Fibroblast of skin of left biceps (primary cell): ENCODE data around the gene NAT8L.

Experiments
- DNase-seq, 2 experiments: peaks; one replicate each; pipeline ENCODE4 v3.0.0-alpha.2; 2013; ENCODE audit warnings: low read depth in 2 of 2

Gene NAT8L

DNA sequence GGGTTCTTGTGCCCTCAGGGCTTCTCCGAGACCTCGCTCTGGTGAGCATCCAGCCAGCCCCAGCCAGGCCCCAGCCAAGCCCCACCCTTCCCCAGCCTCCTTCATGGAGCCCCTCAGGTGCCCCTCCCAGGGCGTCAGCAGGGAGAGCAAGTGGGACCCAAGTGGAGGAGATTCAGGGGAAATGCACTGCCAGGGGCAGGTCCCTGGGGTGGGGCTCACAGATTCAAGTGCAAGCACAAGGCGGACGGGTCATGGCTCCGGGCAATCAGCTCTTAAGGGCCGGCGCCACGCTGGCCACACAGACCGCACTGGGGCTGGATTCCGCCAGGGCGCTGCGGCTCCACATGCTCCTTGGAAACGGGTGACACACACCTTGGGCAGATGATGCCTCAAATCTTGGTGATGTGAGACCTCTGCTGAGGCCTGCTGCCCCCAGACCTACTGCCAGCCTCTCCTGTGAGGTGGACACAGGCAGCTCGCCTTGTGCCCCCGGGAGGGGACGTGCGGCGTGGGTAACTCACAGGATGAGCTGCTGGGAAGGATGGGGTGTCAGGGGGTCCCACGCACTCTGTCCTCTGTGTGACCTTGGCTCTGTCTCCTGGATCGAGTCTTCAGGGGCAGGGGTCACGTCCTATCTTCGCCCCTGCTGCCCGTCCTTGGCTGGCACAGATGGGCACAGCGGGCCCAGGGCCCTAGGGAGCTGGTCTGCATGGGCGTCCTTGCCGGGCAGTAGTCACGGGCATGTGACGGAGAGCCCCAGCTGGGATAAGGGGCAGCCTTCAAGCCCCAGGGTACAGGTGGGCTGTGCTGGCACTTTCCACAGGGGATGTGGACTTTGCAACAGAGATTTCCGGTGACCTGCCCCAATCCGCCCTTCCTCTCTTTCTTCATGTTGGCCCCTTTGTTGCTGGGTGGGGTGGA is 17.1 kb downstream of the NAT8L start:
- DNase-seq = no peak

DNA sequence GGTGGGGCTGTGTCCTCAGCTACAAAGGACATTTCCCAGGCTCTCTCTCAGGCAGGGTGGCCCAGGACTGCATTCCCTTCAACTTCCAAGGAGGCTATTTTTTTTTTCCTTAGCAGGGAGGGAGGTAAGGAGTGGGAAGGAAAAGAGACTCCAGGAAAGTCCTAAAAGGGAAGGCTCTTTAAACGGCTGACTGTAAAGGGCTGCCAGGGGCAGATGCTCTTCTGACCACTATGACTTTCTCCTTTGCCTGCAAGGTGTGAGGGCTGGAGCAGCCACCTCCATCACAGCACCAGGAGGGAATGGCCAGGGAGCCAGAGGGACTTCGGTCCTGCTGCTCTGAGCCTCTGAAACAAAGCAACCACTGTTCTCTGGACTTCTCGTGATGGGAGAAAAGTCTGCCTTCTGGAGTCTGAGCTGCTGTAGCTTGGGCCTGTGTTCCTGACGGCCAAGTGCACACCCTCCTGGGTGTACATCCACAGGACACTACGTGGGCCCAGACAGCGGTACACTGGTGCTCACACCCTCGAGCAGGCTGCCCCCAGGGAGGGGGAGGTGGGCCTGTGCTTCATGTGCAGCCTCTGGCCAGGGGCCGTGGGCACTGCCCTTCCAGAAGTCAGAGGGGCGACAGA is 17.9 kb downstream of the NAT8L start:
- DNase-seq = no peak

DNA sequence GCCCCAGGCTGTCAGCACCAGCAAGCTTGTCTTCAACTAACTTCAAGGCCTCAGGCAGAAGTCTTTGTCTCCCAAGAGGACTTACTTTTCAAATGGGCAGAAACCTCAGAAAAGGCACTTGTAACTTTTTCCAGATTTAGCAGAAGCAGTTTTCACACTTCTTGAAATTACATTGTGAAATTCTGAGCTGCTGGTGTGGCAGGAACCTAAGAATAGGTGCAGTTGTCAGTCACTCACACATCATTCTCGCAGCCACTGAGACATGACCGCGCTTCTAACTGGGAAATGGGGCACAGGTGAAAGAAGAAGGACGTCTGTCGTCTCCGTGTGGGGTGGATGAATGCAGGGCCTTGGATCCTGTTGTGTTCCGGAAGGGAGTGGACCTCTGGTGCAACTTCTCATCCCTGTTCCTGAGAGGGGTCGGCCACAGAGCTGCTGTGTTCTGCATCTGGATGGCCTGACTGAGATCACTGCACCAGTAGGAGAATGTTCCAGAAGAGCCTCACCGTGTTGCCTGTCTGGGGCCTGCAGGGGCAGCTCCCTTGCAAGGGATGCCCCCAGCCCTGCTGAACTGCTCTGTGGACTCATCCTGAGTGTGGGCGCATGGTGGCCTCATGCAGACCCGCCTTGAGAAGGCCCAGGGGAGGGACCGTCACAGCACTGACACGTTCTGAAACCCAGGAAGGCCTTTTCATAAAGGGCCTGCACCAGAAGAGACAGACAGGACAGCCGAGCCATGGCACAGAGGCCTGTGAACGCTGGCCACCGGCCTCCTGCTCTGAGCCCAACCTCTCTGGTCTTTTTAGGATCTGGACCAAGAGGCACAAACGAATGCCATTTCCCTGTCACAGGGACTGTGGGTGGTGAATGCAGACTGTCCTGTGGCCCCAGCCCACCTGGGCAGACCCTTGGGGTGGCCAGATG is 18.7 kb downstream of the NAT8L start:
- DNase-seq = no peak

DNA sequence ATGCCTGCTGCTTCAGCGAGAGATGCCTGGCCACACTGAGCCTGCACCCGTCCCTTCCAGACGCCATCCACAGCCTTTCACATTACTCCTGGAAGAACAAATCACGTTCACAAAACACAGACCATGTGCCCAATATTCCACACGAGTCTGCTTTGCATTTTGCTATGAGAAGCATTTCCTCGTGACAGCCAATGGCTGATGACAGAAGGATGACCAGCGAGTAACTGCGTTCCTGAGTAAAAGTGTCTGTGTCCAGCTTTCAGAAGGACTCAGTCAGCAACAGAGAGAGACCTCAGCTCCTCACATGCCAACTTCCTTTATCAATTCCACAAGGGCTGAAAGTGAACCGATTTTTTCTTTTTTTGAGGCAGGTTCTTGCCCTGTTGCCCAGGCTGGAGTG is 19.5 kb downstream of the NAT8L start:
- DNase-seq = no peak

DNA sequence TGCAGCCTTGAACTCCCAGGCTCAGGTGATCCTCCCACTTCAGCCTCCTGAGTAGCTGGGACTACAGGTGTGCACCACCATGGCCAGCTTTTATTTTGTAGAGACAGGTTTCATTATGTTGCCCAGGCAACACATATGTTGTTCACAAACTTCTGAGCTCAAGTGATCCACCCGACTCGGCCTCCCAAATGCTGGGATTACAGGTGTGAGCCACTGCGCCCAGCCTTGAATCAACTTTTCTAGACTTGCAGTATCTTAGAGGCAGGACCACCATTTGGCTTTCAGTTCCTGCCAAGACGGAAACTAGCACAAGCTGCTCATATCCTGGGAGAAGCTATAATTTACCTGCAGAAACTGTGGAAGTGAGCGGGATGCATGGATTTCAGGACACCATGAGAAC is 19.9 kb downstream of the NAT8L start:
- no peak for DNase-seq

DNA sequence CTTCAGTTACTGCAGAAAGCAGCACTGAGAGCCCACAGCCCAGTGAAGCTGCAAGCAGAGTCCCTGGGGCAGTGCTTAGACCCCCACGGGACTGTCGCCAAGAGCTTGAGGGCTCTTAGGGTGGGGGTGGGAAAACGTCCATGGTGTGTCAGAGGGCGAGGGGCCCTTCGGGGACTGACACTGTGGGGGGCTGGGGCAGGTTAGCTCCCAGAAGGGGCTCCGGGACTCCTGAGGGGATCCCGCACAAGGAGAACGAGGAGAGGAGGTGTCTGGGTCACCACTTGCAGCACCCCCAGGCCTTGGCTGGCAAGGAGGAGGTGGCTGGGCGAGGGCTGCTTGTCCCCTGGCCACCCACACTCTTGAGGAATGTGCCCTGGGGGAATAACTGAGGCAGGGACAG is 20.8 kb downstream of the NAT8L start:
- no peak for DNase-seq

DNA sequence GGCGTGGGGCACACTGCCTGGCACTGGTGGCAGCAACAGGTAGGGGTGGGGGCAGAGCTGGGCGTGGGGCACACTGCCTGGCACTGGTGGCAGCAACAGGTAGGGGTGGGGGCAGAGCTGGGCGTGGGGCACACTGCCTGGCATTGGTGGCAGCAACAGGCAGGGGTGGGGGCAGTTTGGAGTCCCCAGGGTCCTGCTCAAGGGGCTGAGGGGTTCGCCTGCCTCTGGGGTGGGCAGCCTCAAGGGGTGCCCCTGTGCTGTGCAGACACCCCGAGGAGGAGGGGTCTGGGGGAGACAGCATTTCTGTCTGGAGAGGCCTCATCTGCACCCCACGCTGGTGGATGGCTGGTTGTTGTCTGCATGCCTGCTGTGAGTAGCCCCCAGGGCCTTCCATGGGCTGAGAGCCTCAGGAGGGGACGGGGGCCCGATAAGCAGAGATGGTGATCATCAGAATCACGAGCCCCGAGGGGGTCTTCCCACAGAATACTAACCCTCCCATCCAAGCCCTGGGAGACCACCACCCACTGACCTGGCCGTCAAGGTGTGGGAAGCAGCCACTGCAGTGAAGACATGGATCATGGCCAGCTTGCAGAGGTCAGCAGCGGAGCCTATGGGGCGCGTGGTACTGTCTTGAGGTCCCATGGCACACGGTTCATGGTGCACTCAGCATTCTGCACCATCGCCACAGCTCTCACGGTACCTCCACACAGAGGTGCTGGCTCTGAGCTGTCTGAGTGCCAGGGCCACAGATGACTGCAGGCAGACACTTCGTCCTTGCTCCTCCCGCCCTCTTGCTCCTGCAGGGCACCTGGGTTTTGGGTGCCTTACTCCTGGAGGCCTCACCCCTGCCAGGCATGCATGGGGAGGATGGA is 21.5 kb downstream of the NAT8L start:
- DNase-seq = no peak

DNA sequence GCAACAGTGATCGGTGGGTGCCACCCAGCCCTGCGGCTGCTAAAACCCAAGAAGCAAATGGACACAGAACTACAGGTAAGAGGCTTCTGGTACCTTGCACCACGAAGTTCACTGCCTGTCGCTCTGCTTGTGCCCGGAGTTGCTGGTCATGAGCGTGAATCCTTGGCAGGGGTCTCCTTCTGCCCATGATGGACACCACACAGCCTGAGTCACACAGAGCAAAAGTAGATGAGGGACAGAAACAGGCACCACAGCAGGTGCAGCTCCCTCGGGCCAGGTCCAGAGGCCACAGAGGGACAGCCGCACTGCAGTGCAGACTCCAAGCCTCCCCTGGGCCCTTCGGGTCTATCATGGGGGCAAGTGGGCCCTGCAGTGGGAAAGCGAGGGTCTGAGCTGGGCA is 22.4 kb downstream of the NAT8L start:
- DNase-seq = no peak

DNA sequence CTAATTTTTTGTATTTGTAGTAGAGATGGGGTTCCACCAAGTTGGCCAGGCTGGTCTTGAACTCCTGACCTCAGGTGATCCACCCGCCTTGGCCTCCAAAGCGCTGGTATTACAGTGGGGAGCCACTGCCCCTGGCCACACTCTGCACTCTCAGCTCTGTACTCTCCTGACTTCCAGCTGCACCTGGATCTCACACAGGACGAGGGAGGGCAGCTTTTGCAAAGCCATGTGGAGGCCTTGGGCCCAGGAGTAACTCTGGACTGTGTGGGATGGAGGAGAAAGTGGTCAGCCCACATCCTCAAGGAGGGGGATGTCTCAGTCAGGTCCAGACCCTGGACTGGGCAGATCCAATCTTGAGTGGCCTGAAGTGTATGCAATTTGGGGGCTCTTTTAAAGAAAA is 23.0 kb downstream of the NAT8L start:
- DNase-seq = no peak

DNA sequence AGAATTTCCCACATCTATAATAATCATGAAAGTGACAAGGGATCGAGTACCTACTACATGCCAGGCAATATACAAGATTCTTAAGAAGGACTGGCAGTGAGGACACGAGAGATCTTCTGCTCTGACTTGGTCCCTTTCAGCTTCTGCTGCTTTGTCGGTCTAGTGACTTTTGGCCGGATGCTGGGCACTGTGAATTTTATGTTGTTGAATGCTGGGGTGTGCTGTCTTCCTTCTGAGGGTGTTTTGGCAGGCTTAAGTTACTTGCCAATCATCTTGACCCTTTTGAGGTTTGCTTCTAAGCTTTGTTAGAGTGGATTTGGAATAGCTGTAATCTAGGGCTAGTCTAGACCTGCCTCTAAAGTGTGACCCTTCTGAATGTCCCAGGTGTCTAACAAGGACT is 23.5 kb downstream of the NAT8L start:
- no peak for DNase-seq

DNA sequence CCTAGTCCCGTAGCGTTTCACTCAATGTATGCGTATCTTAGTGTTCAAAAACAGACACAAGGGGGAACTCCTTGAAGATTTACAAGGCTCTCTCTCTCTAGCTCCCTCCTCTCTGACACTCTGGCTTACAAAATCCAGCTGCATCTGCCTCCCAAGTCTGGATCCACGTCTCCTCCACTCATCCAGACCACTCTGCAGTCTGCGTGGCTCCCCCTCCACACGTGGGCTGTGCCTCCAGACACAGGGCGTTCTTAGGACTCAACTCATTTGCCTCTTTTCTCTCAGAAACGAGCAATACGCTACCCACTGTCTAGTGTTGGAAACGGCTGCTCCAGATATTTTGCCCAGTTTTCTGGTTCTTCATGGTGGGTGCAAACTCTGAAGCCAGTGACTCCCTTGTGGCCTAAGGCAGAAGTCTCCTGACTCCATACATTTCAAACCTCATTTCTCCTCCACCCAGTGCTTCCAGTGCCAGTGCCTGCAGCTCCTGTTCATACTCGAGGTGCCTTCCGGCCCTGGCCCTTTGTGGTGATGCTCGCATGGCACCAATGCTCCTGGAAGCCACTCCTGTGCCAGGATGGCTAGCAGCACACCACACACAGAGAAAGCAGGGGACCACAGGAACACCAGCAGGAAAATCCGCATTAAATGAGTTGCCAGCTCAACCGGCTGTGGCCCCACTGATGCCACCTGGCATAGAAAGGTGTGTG is 24.1 kb downstream of the NAT8L start:
- no peak for DNase-seq

DNA sequence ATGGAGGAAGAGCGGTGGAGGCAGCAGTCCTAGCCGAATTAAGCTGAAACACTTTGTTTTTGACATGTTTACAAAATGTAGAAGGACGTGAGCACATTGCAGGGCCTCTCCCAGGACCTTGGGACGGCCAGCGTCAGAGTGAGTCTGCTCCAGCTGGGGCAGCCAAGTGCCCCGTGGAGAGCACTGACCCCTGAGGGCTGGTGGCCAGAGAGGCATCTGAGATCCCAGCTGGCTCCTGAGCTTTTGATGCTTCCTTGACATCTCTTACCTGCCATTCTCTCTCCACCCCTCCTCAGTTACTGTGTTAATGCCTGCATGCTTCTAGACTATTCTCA is 24.7 kb downstream of the NAT8L start:
- DNase-seq = no peak

DNA sequence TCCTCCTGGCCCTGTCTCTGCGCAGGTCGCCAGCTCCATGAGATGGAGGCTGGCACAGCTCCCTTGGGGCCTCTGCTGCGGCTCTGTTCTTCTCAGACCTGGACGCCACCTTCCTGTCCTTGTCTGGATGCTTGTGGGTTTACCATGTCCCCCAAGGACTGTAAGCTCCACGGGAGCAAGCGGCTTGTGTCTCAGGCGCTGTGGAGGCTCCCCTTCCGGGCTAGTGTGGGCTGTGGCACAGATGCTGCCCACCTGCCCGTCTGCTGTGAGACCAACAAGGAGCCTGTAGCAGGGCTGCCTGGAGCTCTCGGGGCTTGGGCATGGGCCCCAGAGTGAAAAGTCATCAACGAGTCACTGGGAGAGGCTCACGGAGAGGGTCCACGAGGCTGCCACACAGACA is 25.2 kb downstream of the NAT8L start:
- no peak for DNase-seq

DNA sequence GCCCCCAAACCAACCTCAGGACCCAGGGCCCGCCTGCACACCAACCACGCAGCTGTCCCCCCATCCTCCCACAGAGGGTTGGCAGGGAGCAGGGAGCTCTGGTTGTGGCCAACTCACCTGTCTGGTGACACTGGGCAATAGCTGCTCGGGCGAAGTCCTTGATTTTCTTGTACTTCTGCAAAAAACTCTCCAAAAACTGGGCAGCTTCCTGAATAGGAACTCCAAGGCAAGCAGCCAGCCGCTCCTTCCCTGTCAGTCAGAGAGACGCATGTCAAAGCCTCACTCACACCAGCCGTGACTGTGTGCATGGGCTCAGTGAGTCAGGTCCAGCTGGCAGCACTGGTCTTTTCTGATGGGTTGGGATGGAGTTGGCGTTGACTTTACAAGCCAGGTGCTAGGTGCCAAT is 26.4 kb downstream of the NAT8L start:
- no peak for DNase-seq

DNA sequence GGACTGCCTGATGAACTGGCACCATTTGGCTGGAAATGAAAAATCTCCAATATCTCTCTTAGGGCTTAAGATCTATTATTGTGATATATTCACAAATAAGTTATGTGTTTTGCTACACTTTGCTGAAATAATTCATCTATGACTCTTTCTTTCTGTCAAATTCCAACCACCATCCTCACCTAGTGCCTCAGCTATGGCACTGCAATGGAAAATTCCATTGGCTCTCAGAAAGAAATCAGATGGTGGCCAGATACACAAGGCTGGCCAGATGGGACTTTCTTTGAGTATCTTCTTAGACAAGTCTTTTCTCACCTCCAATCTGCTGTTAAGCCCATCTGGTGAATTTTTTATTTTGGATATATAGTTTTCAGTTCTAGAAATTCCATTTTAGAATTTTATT is 28.0 kb downstream of the NAT8L start:
- no peak for DNase-seq

DNA sequence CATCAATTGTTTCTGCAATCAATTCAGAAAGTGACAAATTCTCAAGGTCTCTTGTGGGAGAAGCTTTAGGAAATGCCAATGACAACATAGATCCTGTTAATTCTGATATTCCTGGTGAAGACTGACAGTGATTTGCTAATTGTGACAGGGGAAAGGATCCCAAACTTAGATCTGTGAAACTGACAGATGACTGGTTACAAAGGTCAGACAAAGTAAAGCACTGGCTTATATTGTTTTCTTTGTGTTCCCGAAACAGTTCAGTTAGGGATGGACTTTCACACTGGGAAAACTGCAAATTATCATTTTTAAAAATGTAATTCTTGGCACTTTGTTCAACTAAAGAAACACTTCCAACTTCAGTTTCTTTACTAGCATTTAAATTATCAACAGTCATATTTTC is 30.1 kb downstream of the NAT8L start:
- no peak for DNase-seq

DNA sequence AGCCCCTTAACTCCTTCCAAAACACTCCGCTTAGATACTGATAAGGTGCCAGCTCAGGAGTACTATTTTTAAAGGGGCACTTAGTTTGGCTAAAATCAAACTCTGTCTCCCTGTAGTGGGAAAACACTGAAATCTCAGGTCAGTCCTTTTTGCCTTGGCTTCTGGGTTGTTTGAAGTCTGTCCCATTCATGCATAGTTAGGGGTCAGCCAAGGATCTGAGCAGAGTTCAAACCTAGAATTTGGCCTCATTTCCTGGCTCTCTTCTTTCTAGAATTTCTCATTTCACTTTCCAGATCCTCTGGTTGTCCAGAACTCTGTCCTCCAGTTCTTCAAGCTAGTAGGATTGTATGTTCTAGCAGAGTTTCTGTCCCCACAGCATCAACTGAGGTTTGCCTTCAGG is 31.5 kb downstream of the NAT8L start:
- no peak for DNase-seq

DNA sequence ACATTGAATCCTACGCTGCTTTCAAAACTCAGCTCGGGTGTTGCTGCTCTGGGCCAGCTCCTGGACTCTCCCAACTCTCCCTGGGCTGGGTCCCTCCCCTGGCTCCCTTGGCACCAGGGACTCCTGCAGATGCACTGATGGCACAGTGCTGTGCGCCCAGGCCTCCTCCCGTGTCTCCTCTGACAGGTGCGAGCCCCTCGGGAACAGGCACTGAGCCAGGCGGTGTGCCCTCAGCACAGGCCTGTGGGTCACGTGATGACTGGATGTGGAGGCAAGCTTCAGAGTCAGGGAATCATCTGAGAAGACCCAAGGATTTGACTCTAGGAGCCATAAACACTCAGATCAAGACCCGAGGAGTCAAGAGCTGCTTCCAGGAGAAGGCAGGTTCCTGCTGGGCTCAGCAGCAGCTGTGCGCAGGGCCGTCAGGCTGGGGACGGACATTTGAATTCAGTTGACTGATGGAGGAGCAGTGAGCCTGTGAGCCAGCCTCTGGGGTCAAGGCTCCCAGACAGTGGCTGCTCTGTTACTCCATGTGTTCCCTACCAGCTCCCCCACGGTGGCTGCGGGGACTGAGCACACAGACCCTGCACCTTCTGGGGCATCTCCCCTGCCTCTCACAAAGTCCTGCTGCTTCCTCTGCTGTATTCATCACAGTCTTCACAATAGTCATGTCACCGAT is 33.0 kb downstream of the NAT8L start:
- DNase-seq = no peak

DNA sequence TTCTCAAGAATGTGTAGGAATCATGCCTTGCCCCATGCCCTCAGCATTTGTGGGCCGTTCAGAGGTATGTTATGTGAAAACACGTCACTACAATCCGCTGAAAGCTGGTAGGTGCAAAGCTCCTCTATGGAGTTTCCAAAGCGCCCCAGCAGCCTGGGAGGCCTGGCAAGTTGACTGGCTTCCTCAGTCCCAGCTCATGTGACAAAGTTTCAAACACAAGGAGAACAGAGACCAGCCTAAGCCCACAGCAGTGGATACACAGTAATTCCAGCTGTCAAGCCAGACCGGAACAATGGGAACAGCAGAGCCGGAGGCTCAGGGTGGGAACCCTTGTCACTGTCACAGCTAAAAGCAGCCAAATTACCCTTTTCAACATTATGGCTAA is 33.5 kb downstream of the NAT8L start:
- no peak for DNase-seq

DNA sequence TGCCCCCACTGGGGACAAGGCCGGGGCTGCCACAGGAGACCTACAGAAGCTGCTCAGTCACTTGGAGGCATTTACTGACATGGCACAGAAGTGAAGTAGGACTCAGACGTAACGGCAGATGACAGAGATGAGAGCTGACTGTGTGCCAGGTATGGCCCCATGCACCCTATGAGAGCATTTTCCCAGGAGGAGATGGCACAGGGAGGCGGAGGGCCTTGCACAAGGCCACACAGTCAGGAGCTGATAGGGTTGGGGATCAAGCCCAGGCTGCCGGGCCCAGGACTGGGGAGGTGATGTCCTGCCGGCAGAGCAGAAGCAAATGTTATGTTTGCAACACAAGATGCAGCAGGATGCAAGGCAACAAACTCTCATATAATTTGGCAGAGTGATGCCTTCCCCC is 34.1 kb downstream of the NAT8L start:
- DNase-seq = no peak
